ENCODE measurements around the gene PSMC3IP.

The PSMC3IP gene

GRCh38 chr17:42598905-42599304 is 21.4 kb upstream of the PSMC3IP start:
- DNase-seq (ENCODE audit: extremely low read depth, low read depth) = no peak
- TF ChIP-seq CTCF (IDR thresholded peaks at IDR 0.05; ENCODE audit: low read depth, low read length) = no peak

- TF ChIP-seq CTCF (IDR thresholded peaks at IDR 0.05; ENCODE audit: low read depth, low read length) = no peak
- DNase-seq (ENCODE audit: extremely low read depth, low read depth) = no peak
Measured at GRCh38 chr17:42596386-42596785, 18.9 kb upstream of the PSMC3IP start.

GRCh38 chr17:42591411-42591810 is 13.9 kb upstream of the PSMC3IP start:
- TF ChIP-seq CTCF (IDR thresholded peaks at IDR 0.05; ENCODE audit: low read depth, low read length) = no peak
- no peak for DNase-seq (ENCODE audit: extremely low read depth, low read depth)

GRCh38 chr17:42590886-42591285 is 13.4 kb upstream of the PSMC3IP start:
- DNase-seq (ENCODE audit: extremely low read depth, low read depth) = no peak
- TF ChIP-seq CTCF (IDR thresholded peaks at IDR 0.05; ENCODE audit: low read depth, low read length) = no peak

- no peak for DNase-seq (ENCODE audit: extremely low read depth, low read depth)
- TF ChIP-seq CTCF (IDR thresholded peaks at IDR 0.05; ENCODE audit: low read depth, low read length) = no peak
Measured at GRCh38 chr17:42586514-42587230, 9.1 kb upstream of the PSMC3IP start.

GRCh38 chr17:42585353-42585752 is 7.8 kb upstream of the PSMC3IP start:
- DNase-seq (ENCODE audit: extremely low read depth, low read depth) = no peak
- TF ChIP-seq CTCF (IDR thresholded peaks at IDR 0.05; ENCODE audit: low read depth, low read length) = no peak

- TF ChIP-seq CTCF (IDR thresholded peaks at IDR 0.05; ENCODE audit: low read depth, low read length) = no peak
- no peak for DNase-seq (ENCODE audit: extremely low read depth, low read depth)
Measured at GRCh38 chr17:42584880-42585279, 7.4 kb upstream of the PSMC3IP start.
